ENCODE data around the gene RSAD1. TPM values are rescaled to one million over a fixed set of nuclear protein-coding genes. Genes with fewer than 3 reads are reported as not detected.

Gene RSAD1
- polyA plus RNA-seq, 1 of the 3 experiments (the other 2 are of a cell fraction) = 44.7 TPM

DNA sequence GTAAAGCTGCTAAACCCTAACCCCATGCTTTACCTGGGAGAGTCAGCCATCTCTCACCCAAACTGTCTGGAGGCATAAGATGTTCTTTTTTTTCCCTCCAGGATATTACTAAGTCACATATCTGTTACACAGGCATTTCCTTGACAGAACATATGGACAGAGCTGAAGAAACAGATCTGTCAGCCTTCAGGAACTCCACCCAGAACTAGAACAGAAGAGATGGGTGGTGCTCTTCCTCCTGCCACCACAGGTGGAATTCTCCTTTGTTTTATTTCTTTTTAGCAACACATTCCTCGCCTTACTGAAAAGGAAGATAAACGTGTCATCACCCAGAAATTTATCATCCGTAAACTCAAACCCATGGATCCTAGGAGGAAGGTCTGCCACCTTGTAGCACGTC, 38.4 kb downstream of the RSAD1 start (continued):
- TF ChIP-seq, protein P1, sequence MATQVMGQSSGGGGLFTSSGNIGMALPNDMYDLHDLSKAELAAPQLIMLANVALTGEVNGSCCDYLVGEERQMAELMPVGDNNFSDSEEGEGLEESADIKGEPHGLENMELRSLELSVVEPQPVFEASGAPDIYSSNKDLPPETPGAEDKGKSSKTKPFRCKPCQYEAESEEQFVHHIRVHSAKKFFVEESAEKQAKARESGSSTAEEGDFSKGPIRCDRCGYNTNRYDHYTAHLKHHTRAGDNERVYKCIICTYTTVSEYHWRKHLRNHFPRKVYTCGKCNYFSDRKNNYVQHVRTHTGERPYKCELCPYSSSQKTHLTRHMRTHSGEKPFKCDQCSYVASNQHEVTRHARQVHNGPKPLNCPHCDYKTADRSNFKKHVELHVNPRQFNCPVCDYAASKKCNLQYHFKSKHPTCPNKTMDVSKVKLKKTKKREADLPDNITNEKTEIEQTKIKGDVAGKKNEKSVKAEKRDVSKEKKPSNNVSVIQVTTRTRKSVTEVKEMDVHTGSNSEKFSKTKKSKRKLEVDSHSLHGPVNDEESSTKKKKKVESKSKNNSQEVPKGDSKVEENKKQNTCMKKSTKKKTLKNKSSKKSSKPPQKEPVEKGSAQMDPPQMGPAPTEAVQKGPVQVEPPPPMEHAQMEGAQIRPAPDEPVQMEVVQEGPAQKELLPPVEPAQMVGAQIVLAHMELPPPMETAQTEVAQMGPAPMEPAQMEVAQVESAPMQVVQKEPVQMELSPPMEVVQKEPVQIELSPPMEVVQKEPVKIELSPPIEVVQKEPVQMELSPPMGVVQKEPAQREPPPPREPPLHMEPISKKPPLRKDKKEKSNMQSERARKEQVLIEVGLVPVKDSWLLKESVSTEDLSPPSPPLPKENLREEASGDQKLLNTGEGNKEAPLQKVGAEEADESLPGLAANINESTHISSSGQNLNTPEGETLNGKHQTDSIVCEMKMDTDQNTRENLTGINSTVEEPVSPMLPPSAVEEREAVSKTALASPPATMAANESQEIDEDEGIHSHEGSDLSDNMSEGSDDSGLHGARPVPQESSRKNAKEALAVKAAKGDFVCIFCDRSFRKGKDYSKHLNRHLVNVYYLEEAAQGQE (IDR thresholded peaks at IDR 0.05; ENCODE audit: low read depth, low read length) = no peak

GRCh38 chr17:50517504-50518383, 39.1 kb downstream of the RSAD1 start:
- H3K9ac ChIP-seq = no peak overlapping the region
- H3K4me1 ChIP-seq (ENCODE audit: control insufficient read depth in 1 of 2, insufficient read depth in 2 of 2, low read depth in 1 of 2, low read length in 1 of 2) = peaks cover 0 to 7% of the 10 kb centered on the region in 2 experiments; a peak in 1 of 4 replicates
- H3K4me3 ChIP-seq (ENCODE audit: low read depth in 2 of 2, low read length in 1 of 2) = no peak overlapping the region
- H3K9me2 ChIP-seq = no peaks in the 10 kb centered on the region
- H3K27ac ChIP-seq (ENCODE audit: low read depth in 2 of 2, low read length in 1 of 2) = no peak overlapping the region
- CTCF ChIA-PET = interaction anchor here (1.2 to 5.0 kb wide), 6 partner anchors 9 to 105 kb away, joined by 3 to 26 read pairs (median 4); no protein-coding TSS in a partner anchor
- no peaks in the 10 kb centered on the region for H3K36me3 ChIP-seq (replicated peaks in 1 of 2; ENCODE audit: control insufficient read depth in 1 of 2, insufficient read depth in 2 of 2, low read length in 1 of 2)
- H3F3A ChIP-seq (replicated peaks; ENCODE audit: insufficient read depth) = no peaks in the 10 kb centered on the region
- no peak overlapping the region for H3K4me2 ChIP-seq
- H3K27me3 ChIP-seq (ENCODE audit: insufficient read depth) = no peaks in the 10 kb centered on the region
- no peak overlapping the region for H2AFZ ChIP-seq (ENCODE audit: low read depth)
- DNase-seq = no peak
- H4K20me1 ChIP-seq (ENCODE audit: insufficient read depth) = no peaks in the 10 kb centered on the region
- H3K9me3 ChIP-seq = no peaks in the 10 kb centered on the region
- no peaks in the 10 kb centered on the region for H3K79me2 ChIP-seq (ENCODE audit: insufficient read depth)
- POLR2A ChIA-PET = no interaction called here
- 70% methylated on average over 8 of the region's 8 CpGs for WGBS (ENCODE audit: low lambda C conversion rate)
- TF ChIP-seq YY1 (IDR thresholded peaks at IDR 0.05; ENCODE audit: low read depth) = no peak
- TF ChIP-seq IRF3 (IDR thresholded peaks at IDR 0.05; ENCODE audit: low read depth, low read length) = no peak
- TF ChIP-seq FOXM1 (IDR thresholded peaks at IDR 0.05; ENCODE audit: low read depth) = no peak
- TF ChIP-seq JUND (IDR thresholded peaks at IDR 0.05) = no peak
- no peak for TF ChIP-seq EP300 (IDR thresholded peaks at IDR 0.05; ENCODE audit: borderline replicate concordance in 1 of 2, low read depth in 1 of 2, low read length in 1 of 2)
- no peak for TF ChIP-seq GATA2 (CRISPR knock-in tag; IDR thresholded peaks at IDR 0.05)
- no peak for TF ChIP-seq RAD21 (IDR thresholded peaks at IDR 0.05; ENCODE audit: low read length)
- no peak for TF ChIP-seq TAF1 (IDR thresholded peaks at IDR 0.05; ENCODE audit: borderline replicate concordance, low read depth, low read length)
- no peak for TF ChIP-seq GABPA (IDR thresholded peaks at IDR 0.05; ENCODE audit: low read depth)
- TF ChIP-seq CHD2 (IDR thresholded peaks at IDR 0.05; ENCODE audit: low read length, partially characterized antibody) = no peak
- TF ChIP-seq, protein P2, sequence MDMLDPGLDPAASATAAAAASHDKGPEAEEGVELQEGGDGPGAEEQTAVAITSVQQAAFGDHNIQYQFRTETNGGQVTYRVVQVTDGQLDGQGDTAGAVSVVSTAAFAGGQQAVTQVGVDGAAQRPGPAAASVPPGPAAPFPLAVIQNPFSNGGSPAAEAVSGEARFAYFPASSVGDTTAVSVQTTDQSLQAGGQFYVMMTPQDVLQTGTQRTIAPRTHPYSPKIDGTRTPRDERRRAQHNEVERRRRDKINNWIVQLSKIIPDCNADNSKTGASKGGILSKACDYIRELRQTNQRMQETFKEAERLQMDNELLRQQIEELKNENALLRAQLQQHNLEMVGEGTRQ (IDR thresholded peaks at IDR 0.05; ENCODE audit: borderline replicate concordance, low read depth, low read length) = no peak
- no peak for TF ChIP-seq RXRA (IDR thresholded peaks at IDR 0.05; ENCODE audit: borderline replicate concordance, low read depth)
- no peak for TF ChIP-seq MXI1 (IDR thresholded peaks at IDR 0.05; ENCODE audit: low read depth, low read length)

All from SK-N-SH (cell line).